OCI-LY1 (cell line): ENCODE measurements around the gene KCNT1.

Experiments used
- CTCF ChIP-seq: fragments of 200-600 bp; sonication (generic), shearing (Covaris generic); IDR thresholded peaks from 2 replicates; pipeline ENCODE4 v1.5.1; 2017; ENCODE audit warnings: mild to moderate bottlenecking, antibody characterized with exemption, low read length, moderate library complexity, mixed read lengths
- EZH2 ChIP-seq: fragments of 200-600 bp; sonication (generic), shearing (Covaris generic); IDR thresholded peaks from 2 replicates; pipeline ENCODE4 v1.8.0; 2017; ENCODE audit warnings: borderline replicate concordance, mixed run types, mild to moderate bottlenecking, antibody characterized with exemption, low read length, moderate library complexity, mixed read lengths

- no peak for TF ChIP-seq CTCF
- TF ChIP-seq EZH2 = no peak
Measured at GRCh38 chr9:135770203-135770535, 68.2 kb downstream of the KCNT1 start.
